Large intestine (tissue), 3 donors: ENCODE measurements around the gene PPFIA4. TPM values are rescaled to one million over a fixed set of nuclear protein-coding genes. Genes with fewer than 3 reads are reported as not detected.

Experiments used
- DNase-seq, 2 donors: peaks; one replicate each; pipeline versions ENCODE4 v3.0.0 to v3.0.0-alpha.2; 2013
- H3K27ac ChIP-seq: one replicate; pipeline ENCODE4 v1.5.1; 2013; ENCODE audit warnings: low read length
- H3K27me3 ChIP-seq: 2 replicates; pipeline ENCODE4 v1.6.1; 2013; ENCODE audit warnings: low read length; ENCODE audit not compliant: control insufficient read depth, insufficient read depth
- H3K36me3 ChIP-seq: 2 replicates; pipeline ENCODE4 v1.6.1; 2013; ENCODE audit warnings: low read length; ENCODE audit not compliant: control insufficient read depth, insufficient read depth
- H3K4me1 ChIP-seq: one replicate; pipeline ENCODE4 v1.6.1; 2013; ENCODE audit warnings: low read length; ENCODE audit not compliant: control insufficient read depth, insufficient read depth
- H3K4me3 ChIP-seq: one replicate; pipeline ENCODE4 v1.5.1; 2013; ENCODE audit warnings: low read length
- H3K9me3 ChIP-seq: one replicate; pipeline ENCODE4 v1.6.1; 2013; ENCODE audit warnings: mild to moderate bottlenecking, low read depth, low read length, moderate library complexity; ENCODE audit not compliant: control insufficient read depth
- WGBS: methylation state at CpG from one replicate; pipeline ENCODE4 v1.1.5; 2013; ENCODE audit warnings: low lambda C conversion rate; ENCODE audit not compliant: insufficient coverage; 5-methylcytosine and 5-hydroxymethylcytosine counted together
- polyA plus RNA-seq: library from polyadenylated mRNA; unstranded; fragments of 120-200 nt; gene quantifications from one replicate; pipeline ENCODE4 v1.2.1, GENCODE V29; 2013

The PPFIA4 gene
- polyA plus RNA-seq, 1 donor: 4.1 TPM

GRCh38 chr1:203058676-203058935 is 32.3 kb downstream of the PPFIA4 start:
- H3K36me3 ChIP-seq: no peaks in the 10 kb centered on the region
- peaks cover 4% of the 10 kb centered on the region for H3K4me1 ChIP-seq
- no peak overlapping the region for H3K27ac ChIP-seq
- H3K27me3 ChIP-seq: peaks cover 8% of the 10 kb centered on the region
- WGBS: no CpG with 5 or more reads among the region's 1 CpG
- H3K4me3 ChIP-seq: no peak overlapping the region
- H3K9me3 ChIP-seq: no peaks in the 10 kb centered on the region
- no peak for DNase-seq

- Histone ChIP-seq H3K27me3 (peaks cover 8% of the 10 kb centered on the region), H3K4me3 (no peak overlapping the region), H3K36me3 (no peaks in the 10 kb centered on the region), H3K27ac (no peak overlapping the region), H3K9me3 (no peaks in the 10 kb centered on the region), H3K4me1 (peaks cover 4% of the 10 kb centered on the region)
- WGBS: no CpG with 5 or more reads among the region's 2 CpGs
- DNase-seq: no peak
These were observed 33.2 kb downstream of the PPFIA4 start for GRCh38 chr1:203059485-203059884.

- DNase-seq: no peak
- Histone ChIP-seq H3K9me3 (no peaks in the 10 kb centered on the region), H3K27ac (no peak overlapping the region), H3K4me3 (no peak overlapping the region), H3K36me3 (no peaks in the 10 kb centered on the region), H3K27me3 (peaks cover 8% of the 10 kb centered on the region), H3K4me1 (peaks cover 4% of the 10 kb centered on the region)
- WGBS: no CpG with 5 or more reads among the region's 11 CpGs
These were observed 33.8 kb downstream of the PPFIA4 start for GRCh38 chr1:203060115-203060514.

- H3K9me3 ChIP-seq: no peaks in the 10 kb centered on the region
- H3K4me1 ChIP-seq: no peaks in the 10 kb centered on the region
- no peak overlapping the region for H3K4me3 ChIP-seq
- H3K27ac ChIP-seq: no peak overlapping the region
- H3K27me3 ChIP-seq: peaks cover 8% of the 10 kb centered on the region
- H3K36me3 ChIP-seq: no peaks in the 10 kb centered on the region
- no peak for DNase-seq
- WGBS: 80% methylated on average over 5 of the region's 8 CpGs
These were observed 37.0 kb downstream of the PPFIA4 start for GRCh38 chr1:203063287-203063686.

GRCh38 chr1:203065191-203065590 is 38.9 kb downstream of the PPFIA4 start:
- Histone ChIP-seq H3K27me3 (peaks cover 5% of the 10 kb centered on the region), H3K4me3 (no peak overlapping the region), H3K4me1 (no peaks in the 10 kb centered on the region), H3K36me3 (no peaks in the 10 kb centered on the region), H3K9me3 (no peaks in the 10 kb centered on the region), H3K27ac (no peak overlapping the region)
- no CpG with 5 or more reads among the region's 7 CpGs for WGBS
- DNase-seq: no peak

- Histone ChIP-seq H3K27ac (no peak overlapping the region), H3K27me3 (peaks cover 5% of the 10 kb centered on the region), H3K36me3 (no peaks in the 10 kb centered on the region), H3K4me1 (no peaks in the 10 kb centered on the region), H3K4me3 (no peak overlapping the region), H3K9me3 (no peaks in the 10 kb centered on the region)
- no CpG with 5 or more reads among the region's 2 CpGs for WGBS
- DNase-seq: no peak
These were observed 39.7 kb downstream of the PPFIA4 start for GRCh38 chr1:203065986-203066385.

GRCh38 chr1:203066965-203067364 is 40.7 kb downstream of the PPFIA4 start:
- no peaks in the 10 kb centered on the region for H3K4me1 ChIP-seq
- H3K9me3 ChIP-seq: no peaks in the 10 kb centered on the region
- no peak overlapping the region for H3K4me3 ChIP-seq
- H3K27ac ChIP-seq: no peak overlapping the region
- no peaks in the 10 kb centered on the region for H3K27me3 ChIP-seq
- no peak for DNase-seq
- WGBS: 100% methylated on average over 2 of the region's 3 CpGs
- H3K36me3 ChIP-seq: no peaks in the 10 kb centered on the region

- H3K27me3 ChIP-seq: peaks cover 9% of the 10 kb centered on the region
- no peak for DNase-seq
- H3K27ac ChIP-seq: no peak overlapping the region
- H3K4me3 ChIP-seq: no peak overlapping the region
- no peaks in the 10 kb centered on the region for H3K9me3 ChIP-seq
- WGBS: no CpG with 5 or more reads among the region's 4 CpGs
- H3K36me3 ChIP-seq: no peaks in the 10 kb centered on the region
- no peaks in the 10 kb centered on the region for H3K4me1 ChIP-seq
These were observed 42.9 kb downstream of the PPFIA4 start for GRCh38 chr1:203069030-203069747.

GRCh38 chr1:203072002-203072602 is 45.8 kb downstream of the PPFIA4 start:
- peaks cover 37% of the 10 kb centered on the region for H3K27me3 ChIP-seq
- H3K4me1 ChIP-seq: no peaks in the 10 kb centered on the region
- no peak overlapping the region for H3K4me3 ChIP-seq
- H3K36me3 ChIP-seq: no peaks in the 10 kb centered on the region
- H3K27ac ChIP-seq: no peak overlapping the region
- DNase-seq: no peak
- no peaks in the 10 kb centered on the region for H3K9me3 ChIP-seq
- WGBS: no CpG with 5 or more reads among the region's 7 CpGs

GRCh38 chr1:203072911-203073310 is 46.6 kb downstream of the PPFIA4 start:
- H3K27me3 ChIP-seq: peaks cover 41% of the 10 kb centered on the region
- no peak for DNase-seq
- H3K36me3 ChIP-seq: no peaks in the 10 kb centered on the region
- no peaks in the 10 kb centered on the region for H3K9me3 ChIP-seq
- no CpG with 5 or more reads among the region's 3 CpGs for WGBS
- H3K4me3 ChIP-seq: no peak overlapping the region
- H3K4me1 ChIP-seq: no peaks in the 10 kb centered on the region
- no peak overlapping the region for H3K27ac ChIP-seq

GRCh38 chr1:203073469-203073868 is 47.2 kb downstream of the PPFIA4 start:
- Histone ChIP-seq H3K9me3 (no peaks in the 10 kb centered on the region), H3K27ac (no peak overlapping the region), H3K27me3 (peaks cover 47% of the 10 kb centered on the region), H3K4me3 (no peak overlapping the region), H3K36me3 (no peaks in the 10 kb centered on the region), H3K4me1 (no peaks in the 10 kb centered on the region)
- no peak for DNase-seq
- WGBS: no CpG with 5 or more reads among the region's 2 CpGs
